GM19193 (cell line): ENCODE data around the gene GALNT3.

ENCODE experiments used
- POLR2A ChIP-seq: IDR thresholded peaks from 4 replicates; pipeline ENCODE4 v1.6.1; 2011; ENCODE audit not compliant: insufficient read depth, insufficient read length; ENCODE audit errors: extremely low read depth

Gene GALNT3

DNA sequence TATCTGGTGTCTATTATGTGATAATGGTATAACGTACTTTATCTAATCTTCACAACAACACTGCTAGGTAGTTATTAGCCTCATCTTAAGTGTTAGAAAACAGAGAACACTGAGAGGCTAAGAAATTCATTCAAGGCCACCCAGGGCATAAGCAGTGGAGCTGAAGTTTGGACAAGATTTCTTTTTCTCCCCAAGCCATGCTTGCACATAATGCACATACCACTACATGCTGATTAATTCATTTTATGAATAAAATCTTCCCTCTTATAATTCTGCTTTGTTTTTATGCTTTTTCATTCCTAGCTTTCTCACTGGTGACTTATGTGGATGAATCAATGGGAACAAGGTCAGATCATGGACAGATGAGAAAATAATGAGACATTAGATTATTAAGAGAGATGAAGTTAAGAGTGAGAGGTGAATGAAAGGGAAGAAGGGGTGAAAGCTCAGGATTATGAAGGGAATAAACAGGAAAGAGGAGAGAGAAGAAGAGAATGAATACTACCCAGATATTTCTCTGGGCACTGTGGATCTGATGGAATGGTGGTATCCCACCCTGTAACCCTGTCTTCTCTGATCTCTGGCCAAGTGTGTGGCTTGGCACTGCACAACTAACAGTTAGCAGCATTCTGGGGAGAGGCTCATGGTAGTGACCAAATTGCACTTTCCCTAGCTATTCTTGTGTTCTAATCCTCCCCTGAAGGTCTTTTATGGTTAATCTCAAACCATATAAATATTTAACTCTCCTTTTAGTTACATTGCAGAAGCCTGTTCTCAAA, 17.7 kb upstream of the GALNT3 start:
- no peak for TF ChIP-seq POLR2A

DNA sequence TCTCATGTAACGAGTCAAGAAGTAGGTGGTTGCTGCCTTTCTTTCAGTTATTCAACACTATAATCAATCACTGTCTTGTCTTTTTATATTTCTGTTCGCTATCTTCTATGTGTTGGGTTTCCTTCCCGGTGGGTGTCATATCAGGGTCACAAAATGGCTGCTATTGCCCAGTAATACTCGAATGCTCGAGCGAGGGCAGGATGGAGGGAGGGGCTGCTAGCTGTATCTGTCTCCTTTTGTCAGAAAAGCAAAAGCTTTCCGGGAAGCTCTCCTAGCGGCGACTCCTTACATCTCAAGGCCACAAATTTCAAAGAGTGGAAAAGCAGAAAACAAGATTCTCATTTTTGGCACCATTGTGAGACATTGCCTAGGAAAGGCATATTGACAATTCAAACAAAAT, 16.4 kb upstream of the GALNT3 start:
- TF ChIP-seq POLR2A: no peak

DNA sequence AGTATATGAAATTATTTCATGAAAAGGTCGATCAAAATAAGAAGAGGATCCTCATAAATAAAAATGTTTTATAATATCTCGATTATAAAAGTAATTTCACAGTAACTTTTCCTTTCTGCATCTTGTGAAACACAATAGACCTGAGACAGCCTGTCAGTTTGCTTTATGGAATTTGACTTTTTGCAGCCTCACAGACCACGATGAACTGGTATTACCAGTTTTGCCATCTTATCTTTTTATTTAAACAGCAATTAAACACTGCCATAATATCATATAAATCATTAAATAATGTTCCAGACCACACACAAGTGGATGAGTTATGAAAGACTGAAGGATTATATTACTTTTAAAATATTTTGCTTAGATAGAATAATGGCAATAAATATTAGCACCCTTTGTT, 10.7 kb upstream of the GALNT3 start:
- no peak for TF ChIP-seq POLR2A

DNA sequence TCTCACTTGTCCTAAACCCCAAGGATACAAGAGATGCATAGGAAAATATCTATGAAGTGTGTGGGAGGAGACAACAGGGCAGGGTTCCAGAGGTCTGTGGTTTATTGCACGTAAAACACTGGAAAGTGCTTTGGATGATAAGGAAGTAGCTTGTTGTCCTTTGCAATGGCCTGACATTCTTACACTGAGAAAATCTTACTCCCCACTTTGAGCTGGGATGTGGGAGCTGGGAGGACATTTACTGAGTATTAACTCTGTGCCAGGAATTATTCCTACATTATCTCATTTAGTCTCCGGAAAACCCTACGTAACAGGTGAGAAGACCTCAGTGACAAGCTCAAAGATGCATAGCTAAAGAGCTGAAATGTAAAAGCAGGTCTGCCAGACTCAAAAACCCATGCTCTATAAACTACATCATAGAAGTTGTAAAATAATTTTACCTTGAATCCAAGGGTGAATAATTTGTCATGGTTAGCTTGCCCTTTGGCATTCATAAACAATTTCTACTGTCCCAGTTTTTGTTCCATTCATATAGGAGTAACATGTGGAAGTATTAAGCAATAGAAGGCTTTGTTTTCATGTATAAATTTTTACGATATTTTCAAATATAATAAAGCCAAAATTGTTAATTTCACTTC, 9.2 kb upstream of the GALNT3 start:
- no peak for TF ChIP-seq POLR2A

DNA sequence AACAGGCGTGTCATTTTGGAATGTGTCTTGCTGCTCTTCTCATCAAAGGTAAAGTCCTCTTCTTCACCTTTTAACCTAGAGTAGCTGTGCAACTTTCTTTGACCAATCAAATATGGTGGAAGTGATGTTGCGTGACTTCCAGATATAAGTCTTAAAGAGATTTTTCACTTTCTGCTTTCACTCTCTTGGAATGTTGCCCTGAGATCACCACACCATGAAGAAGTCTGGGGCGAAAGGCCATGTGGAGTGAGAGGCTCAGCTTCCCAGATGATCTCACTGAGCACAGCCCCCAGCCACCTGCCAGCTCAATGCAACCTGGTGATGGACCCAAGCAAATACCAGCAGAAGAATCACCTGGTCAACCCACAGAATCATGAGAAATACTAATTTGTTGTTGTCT, 7.1 kb upstream of the GALNT3 start:
- no peak for TF ChIP-seq POLR2A

DNA sequence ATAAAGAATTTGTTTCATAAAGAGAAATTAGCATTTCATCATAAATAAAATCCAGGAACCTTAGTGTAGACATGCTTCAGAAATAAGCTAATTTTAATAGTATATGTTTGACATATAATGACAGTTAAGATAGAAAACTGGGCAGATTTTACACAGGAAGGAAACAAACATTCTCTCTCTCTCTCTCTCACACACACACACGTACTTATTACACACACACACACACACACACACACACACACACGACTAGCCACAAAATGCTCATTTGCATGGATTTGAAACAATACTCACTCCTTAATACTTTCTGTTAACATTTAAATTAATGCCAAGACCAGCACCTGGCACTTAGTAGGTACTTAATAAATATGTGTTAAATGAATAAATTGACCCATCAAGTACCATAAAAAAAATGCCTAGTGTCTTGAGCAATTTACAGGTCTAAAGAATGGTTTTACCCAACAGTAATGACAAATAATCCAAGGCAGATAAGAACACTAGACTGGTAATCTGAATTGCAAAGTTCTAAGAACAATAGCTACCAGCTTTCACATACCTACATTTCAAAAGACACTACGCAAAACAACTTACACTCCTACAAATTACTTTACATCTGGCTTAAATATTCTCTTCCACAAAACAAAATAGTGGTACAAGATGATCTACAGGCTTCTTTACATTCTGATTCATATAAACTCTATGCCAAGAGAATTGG, 2.9 kb upstream of the GALNT3 start:
- no peak for TF ChIP-seq POLR2A

DNA sequence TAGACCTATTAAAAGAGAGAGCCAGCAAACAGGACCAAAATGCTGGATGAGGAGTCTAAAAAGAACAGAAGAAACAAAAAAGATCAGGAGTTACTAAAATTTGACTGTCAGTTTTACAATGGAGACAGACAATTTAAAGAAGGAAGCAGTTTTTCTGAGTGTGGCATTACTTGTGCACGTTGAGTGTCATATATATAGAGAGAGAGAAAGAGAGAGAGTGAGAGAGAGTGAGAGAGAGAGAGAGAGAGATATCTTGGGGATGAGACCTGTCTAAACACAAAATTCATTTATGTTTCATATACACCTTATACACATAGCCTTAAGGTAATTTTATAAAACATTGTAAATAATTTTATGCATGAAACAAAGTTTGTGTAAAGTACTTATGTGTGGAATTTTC, 2.1 kb upstream of the GALNT3 start:
- no peak for TF ChIP-seq POLR2A

DNA sequence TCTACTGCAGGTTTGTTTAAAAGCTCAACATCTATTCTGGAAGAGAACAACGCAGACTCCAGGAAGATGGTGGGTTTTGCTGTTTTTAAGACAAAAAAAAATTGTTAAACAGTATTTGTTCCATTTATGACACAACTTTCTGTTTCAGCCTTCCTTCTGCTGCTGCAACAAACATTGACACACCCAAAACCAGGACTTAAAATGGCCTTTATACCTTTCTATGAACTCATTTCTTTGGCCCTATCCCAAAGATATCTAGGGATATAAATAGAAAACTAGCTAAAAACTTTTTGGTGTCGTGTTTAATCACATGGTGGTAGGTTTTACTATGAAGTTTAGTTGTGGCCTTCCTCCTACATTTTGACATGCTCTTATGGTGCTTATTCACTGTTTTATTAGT, 964 bp upstream of the GALNT3 start:
- TF ChIP-seq POLR2A: no peak

DNA sequence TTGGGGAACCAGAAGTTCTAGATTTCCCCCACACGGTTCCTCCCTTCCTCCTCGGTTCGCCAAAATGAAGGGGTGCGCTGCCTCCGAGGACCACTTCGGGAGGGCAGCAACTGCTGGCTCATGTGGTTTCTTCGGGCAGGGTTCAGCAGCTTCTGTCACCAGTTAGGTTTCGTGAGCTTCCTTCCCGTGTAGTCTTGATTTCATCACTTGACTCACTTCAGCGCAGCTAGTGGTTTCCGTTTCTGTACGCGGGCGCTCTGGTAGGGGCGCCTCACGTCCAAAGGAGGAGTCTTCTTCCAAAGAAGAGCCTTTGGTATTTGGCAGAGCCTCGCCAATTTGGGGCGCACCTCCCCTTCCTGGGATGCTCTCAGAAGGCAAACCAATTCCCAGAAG, 485 bp upstream of the GALNT3 start:
- TF ChIP-seq POLR2A: no peak

DNA sequence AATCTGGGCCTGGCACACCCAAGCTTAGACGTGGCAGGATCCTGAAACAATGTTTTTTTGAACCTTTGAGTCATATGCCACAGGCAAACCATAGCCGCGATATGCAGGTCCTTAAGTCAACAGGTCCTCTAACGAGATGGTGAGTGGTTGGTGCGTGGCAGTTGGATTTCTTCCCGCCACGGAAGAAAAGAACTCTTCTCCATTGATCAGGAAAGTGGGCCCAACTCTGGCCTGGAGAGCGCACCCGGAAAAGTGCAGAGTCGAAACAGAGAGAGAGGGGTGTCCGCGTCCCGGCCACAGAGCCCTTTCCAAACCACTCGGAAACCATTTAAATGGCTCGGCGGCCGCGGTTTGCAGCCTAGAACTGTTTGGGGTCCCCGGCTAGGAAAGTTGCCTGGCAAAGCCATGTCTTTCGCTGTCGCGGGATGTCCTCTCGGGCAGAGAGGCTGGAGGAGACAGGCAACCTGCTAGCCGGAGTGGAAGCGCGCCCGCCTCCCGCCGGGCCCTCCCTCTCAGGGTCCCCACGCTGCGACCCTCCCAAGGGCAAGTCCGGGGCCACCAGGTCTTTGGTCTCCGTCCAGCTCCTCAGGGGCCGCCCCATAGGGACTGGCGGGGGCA, 777 bp downstream of the GALNT3 start:
- TF ChIP-seq POLR2A: no peak

DNA sequence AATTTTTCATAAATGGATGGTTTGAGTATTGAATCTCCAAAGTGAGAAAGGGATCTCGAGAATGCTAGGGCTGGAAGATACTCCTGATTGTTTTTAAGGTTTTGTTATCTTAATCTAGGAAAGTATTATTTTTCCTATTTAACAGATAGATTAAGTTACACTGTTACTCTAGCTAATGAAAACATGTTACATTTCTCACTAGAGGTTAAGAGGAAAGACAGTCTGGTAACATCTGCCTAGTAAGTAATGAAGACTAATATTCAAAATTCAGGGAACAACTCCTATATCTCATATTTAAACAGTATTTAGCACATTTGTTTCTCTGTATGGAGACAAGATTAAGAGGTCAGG, 2.0 kb downstream of the GALNT3 start:
- TF ChIP-seq POLR2A: no peak

DNA sequence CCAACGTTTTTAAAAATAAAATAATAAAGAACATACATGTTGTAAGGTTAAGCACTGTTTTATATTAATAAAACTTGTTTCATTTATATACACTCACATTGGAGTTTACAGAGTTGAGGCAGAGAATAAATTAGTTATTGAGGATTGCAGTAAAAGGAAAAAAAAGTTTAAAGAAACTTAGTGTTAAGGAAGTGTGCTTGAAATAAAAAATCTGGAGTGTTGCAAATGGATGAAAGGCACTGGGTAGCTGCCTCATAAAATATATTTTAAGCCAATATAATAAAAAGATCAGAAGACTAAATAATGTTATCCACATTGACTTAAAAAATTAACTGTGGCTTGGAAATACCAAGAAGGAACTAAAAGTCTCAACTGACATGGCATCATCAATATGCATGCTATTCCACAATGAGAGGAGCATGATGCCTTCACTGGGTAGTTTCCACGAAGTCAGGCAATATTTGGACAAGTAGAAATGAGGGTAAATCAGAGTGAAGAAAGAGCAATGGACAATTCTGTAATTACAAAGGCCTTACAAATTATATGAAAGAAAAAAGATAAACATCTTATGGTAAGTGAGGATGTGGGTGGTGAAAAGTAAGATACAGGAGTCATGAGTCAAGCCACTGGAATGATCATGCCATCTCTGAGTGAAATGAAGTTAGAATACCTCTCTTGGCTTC, 2.5 kb downstream of the GALNT3 start:
- no peak for TF ChIP-seq POLR2A

DNA sequence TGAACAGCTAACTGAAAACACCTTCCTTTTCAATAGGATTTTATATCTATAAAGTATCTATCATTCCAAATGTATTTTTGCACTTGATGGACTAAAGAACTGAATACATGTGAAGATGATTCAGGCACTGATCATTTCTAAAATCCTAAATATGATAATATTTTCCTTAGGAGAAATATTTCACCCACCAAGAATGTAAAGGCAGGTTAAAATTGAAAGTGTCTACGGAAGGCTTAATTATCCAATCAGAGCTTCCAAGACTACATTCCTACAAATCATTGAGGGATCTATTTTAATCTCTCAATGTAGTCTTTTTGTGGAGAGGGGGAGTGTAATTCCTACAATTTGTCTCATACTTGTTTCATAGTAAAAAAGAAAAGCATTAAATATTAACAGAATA, 3.6 kb downstream of the GALNT3 start:
- TF ChIP-seq POLR2A: no peak

DNA sequence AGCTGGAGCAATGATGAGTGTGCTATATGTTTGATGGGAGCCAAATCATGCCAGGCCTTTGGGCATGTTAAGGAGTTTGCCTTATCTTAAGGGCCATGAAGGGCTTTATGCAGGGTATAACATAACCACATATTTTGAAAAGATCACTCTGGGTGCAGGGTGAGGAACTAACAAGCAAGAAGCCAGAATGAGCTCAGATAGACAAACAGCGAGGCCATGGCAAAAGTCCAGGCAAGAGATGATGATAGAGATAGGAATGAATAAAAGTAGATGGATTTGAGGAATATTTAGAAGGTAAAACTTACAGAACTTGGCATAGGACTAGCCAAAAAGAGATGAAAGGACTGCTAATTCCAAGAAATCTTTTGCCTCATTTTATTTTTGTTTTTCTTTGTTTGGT, 6.7 kb downstream of the GALNT3 start:
- no peak for TF ChIP-seq POLR2A

DNA sequence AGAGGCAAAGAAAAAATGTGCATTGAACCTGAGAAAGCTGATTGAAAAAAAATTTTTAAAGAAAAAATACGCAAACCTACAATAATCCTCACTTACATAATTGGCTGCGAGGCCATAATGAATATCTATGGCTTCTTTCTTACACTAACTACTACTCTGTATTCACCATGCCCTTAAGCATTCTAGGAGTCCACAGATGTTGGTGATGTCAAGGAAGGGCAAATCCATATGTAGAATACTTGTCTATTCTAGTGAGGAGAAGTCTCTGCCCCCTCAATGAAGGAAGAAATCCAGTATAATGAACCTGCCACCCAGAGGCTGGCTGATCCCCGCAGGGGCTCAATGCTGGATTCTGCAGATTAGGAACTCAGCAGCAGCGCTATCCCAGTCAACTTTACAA, 14.3 kb downstream of the GALNT3 start:
- no peak for TF ChIP-seq POLR2A
